WERI-Rb-1 (cell line): ENCODE data around the gene SLC26A9.
A peak's percentile ranks its signal among the peaks of the same experiment; 100 is the strongest.

ENCODE experiments used
- DNase-seq: peaks from one replicate; pipeline ENCODE4 v3.0.0-alpha.2; 2020
- H3K27ac ChIP-seq: fragments of 250-450 bp; sonication (Bioruptor Pico); 2 replicates; pipeline ENCODE4 v1.5.1; 2020; ENCODE audit warnings: mild to moderate bottlenecking, moderate library complexity
- H3K27me3 ChIP-seq: fragments of 250-450 bp; sonication (Bioruptor Pico); 2 replicates; pipeline ENCODE4 v1.5.1; 2021; ENCODE audit warnings: mild to moderate bottlenecking, low read depth, moderate library complexity; ENCODE audit not compliant: insufficient read depth, severe bottlenecking
- H3K36me3 ChIP-seq: fragments of 250-450 bp; sonication (Bioruptor Pico); 2 replicates; pipeline ENCODE4 v1.5.1; 2020; ENCODE audit warnings: mild to moderate bottlenecking, moderate library complexity
- H3K4me3 ChIP-seq: 2 replicates; pipeline ENCODE4 v1.5.1; 2011; ENCODE audit warnings: low read depth, mild to moderate bottlenecking, control low read depth, low read length
- H3K9me3 ChIP-seq: fragments of 250-450 bp; sonication (Bioruptor Pico); 2 replicates; pipeline ENCODE4 v1.5.1; 2021; ENCODE audit warnings: mild to moderate bottlenecking, moderate library complexity; ENCODE audit not compliant: severe bottlenecking
- TF ChIP-seq, protein P1 (sequence below): IDR thresholded peaks from 2 replicates; pipeline ENCODE4 v1.5.1; 2011; ENCODE audit warnings: low read depth, mild to moderate bottlenecking, control low read depth, inconsistent platforms, low read length

SLC26A9 gene

GRCh38 chr1:205980237-205980870 lies 37.1 kb upstream of the SLC26A9 start:
- Histone ChIP-seq H3K9me3 (no peaks in the 10 kb centered on the region), H3K36me3 (no peaks in the 10 kb centered on the region), H3K27ac (no peak overlapping the region), H3K27me3 (no peaks in the 10 kb centered on the region), H3K4me3 (no peak overlapping the region)
- no peak for DNase-seq
- TF ChIP-seq, protein P1, sequence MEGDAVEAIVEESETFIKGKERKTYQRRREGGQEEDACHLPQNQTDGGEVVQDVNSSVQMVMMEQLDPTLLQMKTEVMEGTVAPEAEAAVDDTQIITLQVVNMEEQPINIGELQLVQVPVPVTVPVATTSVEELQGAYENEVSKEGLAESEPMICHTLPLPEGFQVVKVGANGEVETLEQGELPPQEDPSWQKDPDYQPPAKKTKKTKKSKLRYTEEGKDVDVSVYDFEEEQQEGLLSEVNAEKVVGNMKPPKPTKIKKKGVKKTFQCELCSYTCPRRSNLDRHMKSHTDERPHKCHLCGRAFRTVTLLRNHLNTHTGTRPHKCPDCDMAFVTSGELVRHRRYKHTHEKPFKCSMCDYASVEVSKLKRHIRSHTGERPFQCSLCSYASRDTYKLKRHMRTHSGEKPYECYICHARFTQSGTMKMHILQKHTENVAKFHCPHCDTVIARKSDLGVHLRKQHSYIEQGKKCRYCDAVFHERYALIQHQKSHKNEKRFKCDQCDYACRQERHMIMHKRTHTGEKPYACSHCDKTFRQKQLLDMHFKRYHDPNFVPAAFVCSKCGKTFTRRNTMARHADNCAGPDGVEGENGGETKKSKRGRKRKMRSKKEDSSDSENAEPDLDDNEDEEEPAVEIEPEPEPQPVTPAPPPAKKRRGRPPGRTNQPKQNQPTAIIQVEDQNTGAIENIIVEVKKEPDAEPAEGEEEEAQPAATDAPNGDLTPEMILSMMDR: no peak

- Histone ChIP-seq H3K4me3 (no peak overlapping the region), H3K27me3 (no peaks in the 10 kb centered on the region), H3K9me3 (no peaks in the 10 kb centered on the region), H3K36me3 (no peaks in the 10 kb centered on the region), H3K27ac (no peak overlapping the region)
- TF ChIP-seq, protein P1: no peak
- DNase-seq: no peak
These were observed 36.0 kb upstream of the SLC26A9 start for GRCh38 chr1:205979301-205979700.

DNA sequence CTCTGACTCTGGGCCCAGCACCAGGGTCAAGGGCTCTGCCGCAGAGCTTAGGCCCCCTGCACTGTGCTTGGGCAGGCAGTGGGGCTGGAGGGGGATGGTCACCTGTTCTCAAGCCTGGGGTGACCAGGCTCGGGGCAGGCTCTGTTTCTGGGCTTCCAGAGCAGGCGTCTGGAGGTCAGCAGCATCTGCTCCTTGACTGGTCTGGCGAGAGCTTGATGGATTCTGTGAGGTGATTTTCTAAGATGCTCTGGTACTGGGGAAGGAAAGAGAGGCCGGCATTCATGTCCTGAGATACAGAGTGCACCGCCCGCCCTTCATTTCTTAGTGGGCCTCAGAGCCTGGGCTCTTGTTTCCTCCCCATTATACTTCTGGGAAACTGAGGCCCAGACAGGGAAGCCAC lies 35.4 kb upstream of the SLC26A9 start:
- Histone ChIP-seq H3K4me3 (no peak overlapping the region), H3K9me3 (no peaks in the 10 kb centered on the region), H3K27ac (no peak overlapping the region), H3K36me3 (no peaks in the 10 kb centered on the region), H3K27me3 (no peaks in the 10 kb centered on the region)
- TF ChIP-seq, protein P1: no peak
- DNase-seq: no peak

DNA sequence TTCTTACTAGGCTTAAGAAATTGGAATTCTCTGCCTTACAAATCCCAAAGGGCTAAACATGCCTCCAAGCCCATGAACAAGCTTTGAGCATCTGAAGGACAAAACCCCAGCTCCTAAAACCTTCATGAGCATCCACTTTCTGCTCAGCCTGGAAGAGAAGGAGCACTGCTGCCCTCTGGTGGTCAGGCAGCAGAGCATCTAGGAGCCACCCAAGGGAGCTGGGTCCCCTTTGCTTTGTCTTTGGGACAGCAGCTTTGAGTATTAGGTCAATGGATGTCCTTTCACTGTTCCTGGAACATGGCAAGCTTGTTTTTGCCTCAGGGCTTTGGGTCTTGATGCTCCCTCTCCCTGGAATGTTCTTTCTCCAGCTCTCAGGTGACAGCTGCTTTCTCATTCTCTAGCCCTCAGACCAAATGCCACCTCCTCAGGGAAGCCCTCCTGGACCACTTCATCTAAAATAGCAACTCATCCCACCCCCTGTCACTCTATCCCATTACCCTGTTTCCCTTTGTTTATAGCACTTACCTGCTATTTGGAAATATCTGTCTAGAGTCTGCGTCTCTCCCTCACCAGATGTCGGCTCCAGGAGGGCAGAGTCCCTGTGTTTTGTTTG lies 34.3 kb upstream of the SLC26A9 start:
- Histone ChIP-seq H3K36me3 (no peaks in the 10 kb centered on the region), H3K27me3 (no peaks in the 10 kb centered on the region), H3K4me3 (no peak overlapping the region), H3K9me3 (no peaks in the 10 kb centered on the region), H3K27ac (no peak overlapping the region)
- TF ChIP-seq, protein P1: peak; percentile 100
- DNase-seq: peak; percentile 94

DNA sequence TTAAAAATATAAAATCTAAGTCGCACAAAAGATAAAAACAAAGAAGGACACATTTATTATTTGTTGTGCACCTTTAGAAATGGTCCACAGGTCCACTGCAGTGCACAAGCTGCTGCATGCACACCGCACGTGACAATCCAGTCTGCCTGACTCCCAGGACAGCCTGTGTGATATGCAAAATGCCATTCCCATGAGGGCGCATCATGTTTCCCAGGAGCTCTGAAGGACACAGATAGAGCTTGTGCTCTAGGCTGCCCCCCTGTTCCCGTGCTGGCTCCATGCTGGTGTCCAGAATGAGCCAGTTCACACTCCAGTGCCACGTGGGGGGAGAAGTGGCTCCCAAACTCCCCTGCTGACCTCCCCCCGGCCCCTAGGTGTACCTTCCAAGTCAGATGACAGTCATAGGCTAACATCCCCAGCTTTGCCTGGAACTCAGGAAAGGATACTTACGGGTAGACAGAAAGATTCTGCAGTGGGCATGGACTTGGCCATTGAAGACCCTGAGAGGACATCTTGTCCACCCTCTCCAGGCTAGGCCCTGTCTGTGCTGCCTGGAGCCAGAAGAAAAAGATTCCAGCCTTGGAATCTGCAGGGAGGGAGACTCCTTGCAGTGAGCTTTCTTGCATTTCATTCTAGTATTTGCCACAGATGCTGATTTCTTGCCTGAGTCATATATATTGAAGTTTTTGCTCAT lies 33.6 kb upstream of the SLC26A9 start:
- Histone ChIP-seq H3K27me3 (no peaks in the 10 kb centered on the region), H3K36me3 (no peaks in the 10 kb centered on the region), H3K9me3 (no peaks in the 10 kb centered on the region), H3K4me3 (no peak overlapping the region), H3K27ac (no peak overlapping the region)
- DNase-seq: peak; percentile 87
- TF ChIP-seq, protein P1: peak; percentile 71
